Measurements from ENCODE around the gene PDE8A. TPM values are rescaled to one million over a fixed set of nuclear protein-coding genes. Genes with fewer than 3 reads are reported as not detected.

The PDE8A gene
- total and polyA plus RNA-seq, 4 donors, result 11.2 to 47.5 (median 16.6) TPM

- TF ChIP-seq ZBTB33 (IDR thresholded peaks at IDR 0.05) (no peak), EGR1 (IDR thresholded peaks at IDR 0.05; ENCODE audit: low read depth in 2 of 2) (no peak), RXRA (IDR thresholded peaks at IDR 0.05) (no peak)
Observed at GRCh38 chr15:85128621-85129020, 147.0 kb downstream of the PDE8A start (continued).

GRCh38 chr15:85129881-85130280, 148.2 kb downstream of the PDE8A start:
- TF ChIP-seq HNF4G (IDR thresholded peaks at IDR 0.05) (no peak), RXRA (IDR thresholded peaks at IDR 0.05) (no peak), YY1 (IDR thresholded peaks at IDR 0.05) (no peak)
- H3K4me3 ChIP-seq (ENCODE audit: low read depth in 1 of 3, low read length in 3 of 3), result no peak overlapping the region
- peaks cover 1 to 44% (median 27%) of the 10 kb centered on the region in 4 donors for H3K36me3 ChIP-seq (ENCODE audit: control insufficient read depth in 4 of 4, insufficient read depth in 3 of 4, low read depth in 1 of 4, low read length in 3 of 4)
- H3K27ac ChIP-seq (ENCODE audit: low read depth in 1 of 2, low read length in 2 of 2), result no peak overlapping the region
- 95% methylated on average over 3 of the region's 3 CpGs for WGBS
- no peak overlapping the region for H3K9ac ChIP-seq (ENCODE audit: low read depth in 1 of 2, low read length in 2 of 2)
- no peaks in the 10 kb centered on the region for H3K9me3 ChIP-seq (ENCODE audit: control insufficient read depth in 4 of 4, low read length in 3 of 4)
- H3K27me3 ChIP-seq (ENCODE audit: control insufficient read depth in 4 of 4, insufficient read depth in 4 of 4, low read length in 3 of 4), result no peaks in the 10 kb centered on the region
- H3K4me1 ChIP-seq (ENCODE audit: control insufficient read depth in 4 of 4, insufficient read depth in 4 of 4, low read length in 3 of 4), result no peaks in the 10 kb centered on the region
- no peak for DNase-seq (ENCODE audit: low spot score)

DNA sequence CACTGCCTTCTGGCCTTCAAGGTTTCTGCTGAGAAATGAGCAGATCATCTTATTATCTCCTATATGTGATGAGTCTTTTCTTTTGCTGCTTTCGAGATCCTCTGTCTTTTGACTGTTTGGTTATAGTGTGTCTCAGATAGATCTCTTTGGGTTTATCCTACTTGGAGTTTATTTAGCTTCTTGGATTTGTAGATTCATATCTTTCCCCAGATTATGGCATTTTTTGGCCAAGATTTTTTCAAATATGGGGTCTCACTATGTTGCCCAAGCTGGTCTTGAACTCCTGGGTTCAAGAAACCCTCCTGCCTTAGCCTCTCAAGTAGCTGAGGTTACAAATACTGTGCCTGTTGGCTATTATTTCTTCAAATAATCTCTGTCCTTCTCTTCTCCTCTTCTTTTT, 150.3 kb downstream of the PDE8A start:
- no peaks in the 10 kb centered on the region for H3K27me3 ChIP-seq (ENCODE audit: control insufficient read depth in 4 of 4, insufficient read depth in 4 of 4, low read length in 3 of 4)
- H3K9ac ChIP-seq (ENCODE audit: low read depth in 1 of 2, low read length in 2 of 2), result no peak overlapping the region
- no peak overlapping the region for H3K27ac ChIP-seq (ENCODE audit: low read depth in 1 of 2, low read length in 2 of 2)
- H3K4me1 ChIP-seq (ENCODE audit: control insufficient read depth in 4 of 4, insufficient read depth in 4 of 4, low read length in 3 of 4), result no peaks in the 10 kb centered on the region
- H3K4me3 ChIP-seq (ENCODE audit: low read depth in 1 of 3, low read length in 3 of 3), result no peak overlapping the region
- peaks cover 3 to 50% (median 35%) of the 10 kb centered on the region in 4 donors for H3K36me3 ChIP-seq (ENCODE audit: control insufficient read depth in 4 of 4, insufficient read depth in 3 of 4, low read depth in 1 of 4, low read length in 3 of 4)
- 100% methylated on average over 1 of the region's 1 CpG for WGBS
- no peak for TF ChIP-seq JUND (IDR thresholded peaks at IDR 0.05)
- TF ChIP-seq HNF4G (IDR thresholded peaks at IDR 0.05), result no peak
- TF ChIP-seq FOXA2 (IDR thresholded peaks at IDR 0.05), result no peak
- DNase-seq (ENCODE audit: low spot score), result no peak
- no peaks in the 10 kb centered on the region for H3K9me3 ChIP-seq (ENCODE audit: control insufficient read depth in 4 of 4, low read length in 3 of 4)

- H3K9ac ChIP-seq (ENCODE audit: low read depth in 1 of 2, low read length in 2 of 2), result no peak overlapping the region
- DNase-seq (ENCODE audit: low spot score), result no peak
- H3K9me3 ChIP-seq (ENCODE audit: control insufficient read depth in 4 of 4, low read length in 3 of 4), result no peaks in the 10 kb centered on the region
- H3K36me3 ChIP-seq (ENCODE audit: control insufficient read depth in 4 of 4, insufficient read depth in 3 of 4, low read depth in 1 of 4, low read length in 3 of 4), result peaks cover 8 to 54% (median 36%) of the 10 kb centered on the region in 4 donors
- no peaks in the 10 kb centered on the region for H3K4me1 ChIP-seq (ENCODE audit: control insufficient read depth in 4 of 4, insufficient read depth in 4 of 4, low read length in 3 of 4)
- TF ChIP-seq TAF1 (conservative IDR thresholded peaks at IDR 0.05) (no peak), RAD21 (IDR thresholded peaks at IDR 0.05) (no peak), MAX (IDR thresholded peaks at IDR 0.05) (no peak), RXRA (IDR thresholded peaks at IDR 0.05) (no peak), SP1 (IDR thresholded peaks at IDR 0.05) (no peak), EGR1 (IDR thresholded peaks at IDR 0.05; ENCODE audit: low read depth in 2 of 2) (no peak), GABPA (IDR thresholded peaks at IDR 0.05 in 1 of 2, conservative IDR thresholded peaks at IDR 0.05 in 1 of 2) (no peak), FOXA1 (IDR thresholded peaks at IDR 0.05) (no peak), HNF4G (IDR thresholded peaks at IDR 0.05) (no peak), REST (IDR thresholded peaks at IDR 0.05) (no peak), YY1 (IDR thresholded peaks at IDR 0.05) (no peak), NR2F2 (IDR thresholded peaks at IDR 0.05) (no peak)
- H3K27me3 ChIP-seq (ENCODE audit: control insufficient read depth in 4 of 4, insufficient read depth in 4 of 4, low read length in 3 of 4), result no peaks in the 10 kb centered on the region
- 98% methylated on average over 3 of the region's 3 CpGs for WGBS
- H3K27ac ChIP-seq (ENCODE audit: low read depth in 1 of 2, low read length in 2 of 2), result no peak overlapping the region
- no peak overlapping the region for H3K4me3 ChIP-seq (ENCODE audit: low read depth in 1 of 3, low read length in 3 of 3)
Observed at GRCh38 chr15:85133709-85134108, 152.1 kb downstream of the PDE8A start.
